GM18520 (cell line): ENCODE data around the gene TMEM175.
"Not testable (repeated sequence)": the region's sequence is repeated elsewhere in the genome, so short reads cannot be mapped to it uniquely, and the experiment has no call there.

Source experiments
- ATAC-seq: cut with Tn5 transposase; IDR thresholded peaks from one replicate; pipeline ENCODE4 v1.9.1; 2021; ENCODE audit not compliant: unreplicated experiment

TMEM175 gene

DNA sequence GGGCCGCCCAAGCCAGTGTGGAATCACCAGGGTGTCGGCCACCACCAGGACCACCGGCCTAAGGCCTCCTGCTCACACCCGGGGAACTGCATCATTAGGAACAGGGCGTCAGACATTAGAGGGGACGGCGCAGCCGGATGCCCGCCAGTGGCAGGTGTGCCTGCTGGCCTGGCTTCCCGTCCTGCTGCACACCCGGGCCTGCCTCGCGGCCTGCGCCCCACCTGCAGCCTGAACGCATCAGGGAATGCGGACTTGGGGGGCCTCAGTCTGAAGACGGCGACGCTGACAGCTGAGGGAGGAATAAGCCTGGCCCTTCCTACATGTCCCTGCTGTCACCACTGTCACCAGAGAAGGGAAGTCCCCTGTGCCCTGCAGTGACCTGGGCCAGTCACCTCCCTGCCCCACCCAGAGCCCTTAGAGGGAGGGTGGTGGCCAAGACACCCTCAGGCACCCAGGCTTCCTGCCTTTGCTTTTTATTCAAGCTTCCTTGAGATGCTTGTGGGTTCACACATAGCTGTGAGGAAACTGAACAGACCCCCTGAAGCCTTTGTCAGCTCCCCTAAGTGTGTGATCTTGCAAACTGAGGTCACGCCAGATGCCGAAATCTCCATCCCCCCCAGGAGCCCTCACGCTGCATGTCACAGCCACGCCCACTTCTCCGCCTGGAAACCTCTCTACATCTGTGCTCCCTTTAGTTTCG is 37.9 kb downstream of the TMEM175 start:
- ATAC-seq = no peak

DNA sequence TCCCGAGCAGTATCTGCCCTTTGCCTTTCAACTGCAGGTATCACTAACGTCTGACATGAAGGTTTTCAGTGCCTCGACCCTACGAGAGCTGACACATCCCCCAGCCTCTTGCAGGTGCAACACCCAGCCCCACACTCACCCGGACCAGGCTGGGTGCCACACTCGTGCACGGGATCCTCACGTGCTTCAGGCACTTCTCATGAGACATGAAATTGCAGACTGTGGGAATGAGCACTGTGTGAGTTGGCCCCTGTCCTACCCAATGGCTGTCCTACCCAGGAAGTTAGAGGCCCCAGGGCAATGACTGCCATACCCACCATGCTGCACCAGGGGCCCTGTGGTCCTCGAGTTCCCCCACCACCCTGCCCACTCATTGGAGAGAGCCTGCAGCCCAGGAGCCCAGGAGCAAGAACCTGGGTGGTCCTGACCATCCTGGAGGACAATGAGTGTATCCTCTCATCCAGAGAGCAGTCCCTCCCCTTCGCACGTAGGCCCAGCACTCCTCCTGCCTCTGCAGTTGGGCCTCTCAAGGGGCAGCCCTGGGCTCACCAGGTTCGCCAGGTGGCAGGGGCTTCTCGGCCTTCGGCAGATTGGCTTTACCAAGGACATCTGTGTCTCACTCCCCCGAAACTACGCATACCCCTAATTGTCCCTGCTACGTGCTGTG is 38.7 kb downstream of the TMEM175 start:
- no peak for ATAC-seq

DNA sequence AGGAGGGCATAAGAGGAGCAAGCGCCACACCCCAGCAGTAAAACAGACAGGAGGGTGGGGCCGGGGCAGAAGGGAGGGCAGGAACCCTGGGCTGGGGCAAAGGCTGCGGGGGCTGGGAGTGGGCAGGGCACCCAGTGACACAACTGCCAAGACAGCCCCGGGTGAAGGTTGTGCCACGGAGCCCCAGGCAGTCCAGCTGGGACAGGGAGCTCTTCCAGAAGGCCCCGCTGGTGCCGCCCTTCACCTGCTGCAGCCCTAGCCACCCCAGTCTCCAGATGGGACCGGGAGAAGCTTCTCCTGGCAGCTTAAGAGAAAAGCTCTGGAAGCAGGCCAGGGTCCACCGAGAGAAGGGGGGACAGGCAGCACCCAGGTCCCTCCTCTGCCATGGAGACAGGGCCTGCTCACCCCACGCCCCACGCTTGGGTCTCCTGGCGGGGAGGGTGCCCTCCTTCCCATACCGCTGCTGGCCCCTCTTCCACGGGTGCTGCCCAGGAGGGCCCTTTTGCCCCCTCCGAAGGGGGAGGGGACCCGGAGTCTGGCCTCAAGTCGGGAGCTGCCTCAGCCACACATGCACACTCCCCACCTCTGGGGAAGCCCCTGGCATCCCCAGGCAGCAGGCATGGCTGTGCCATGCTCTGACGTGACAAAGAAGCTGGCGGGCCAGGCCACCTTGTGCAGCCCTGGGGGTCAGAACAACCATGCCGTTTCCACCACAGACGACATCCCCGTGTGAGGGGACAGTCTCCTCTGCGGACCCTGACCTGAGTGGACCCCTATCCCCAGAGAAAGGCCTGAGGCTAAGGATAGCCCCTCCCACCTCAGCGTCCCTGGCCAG is 39.6 kb downstream of the TMEM175 start:
- ATAC-seq = no peak

DNA sequence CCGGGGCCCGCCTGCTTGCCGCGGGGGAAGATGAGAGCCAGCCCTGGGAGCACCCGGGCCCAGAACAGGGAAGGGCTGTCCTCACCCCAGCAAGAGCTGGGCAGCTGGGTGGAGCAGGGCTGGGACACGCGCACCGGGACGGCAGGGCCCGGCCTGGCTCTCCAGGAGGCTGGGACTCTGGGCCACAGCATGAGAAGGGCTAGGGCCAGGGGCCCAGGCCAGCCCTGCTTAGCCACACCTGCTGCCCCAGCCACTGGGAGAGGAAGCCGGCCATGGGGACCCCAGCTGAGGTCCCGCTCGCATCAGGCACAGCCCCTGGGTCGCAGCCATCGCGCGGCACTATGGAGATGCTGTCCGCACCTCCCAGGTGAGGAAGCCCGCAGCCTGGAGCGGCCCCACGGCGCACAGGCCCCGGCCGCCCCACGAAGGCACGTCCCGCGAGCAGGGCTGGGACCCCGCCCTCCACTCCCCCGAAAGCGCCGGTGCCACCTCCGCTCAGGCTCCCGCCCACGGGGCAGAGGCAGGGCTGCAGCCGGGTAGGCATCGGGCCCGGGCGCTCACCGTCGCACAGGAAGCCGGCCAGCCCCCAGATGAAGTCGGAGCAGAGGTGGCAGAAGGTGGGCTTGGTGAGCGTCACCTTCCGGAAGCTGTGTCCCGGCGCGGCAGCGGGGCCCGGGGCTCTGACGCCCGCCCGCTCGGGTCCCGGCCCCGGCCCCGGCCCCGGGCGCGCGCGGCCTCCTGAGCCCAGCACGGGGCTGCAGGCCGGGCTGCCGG is 40.6 kb downstream of the TMEM175 start:
- ATAC-seq = no peak

DNA sequence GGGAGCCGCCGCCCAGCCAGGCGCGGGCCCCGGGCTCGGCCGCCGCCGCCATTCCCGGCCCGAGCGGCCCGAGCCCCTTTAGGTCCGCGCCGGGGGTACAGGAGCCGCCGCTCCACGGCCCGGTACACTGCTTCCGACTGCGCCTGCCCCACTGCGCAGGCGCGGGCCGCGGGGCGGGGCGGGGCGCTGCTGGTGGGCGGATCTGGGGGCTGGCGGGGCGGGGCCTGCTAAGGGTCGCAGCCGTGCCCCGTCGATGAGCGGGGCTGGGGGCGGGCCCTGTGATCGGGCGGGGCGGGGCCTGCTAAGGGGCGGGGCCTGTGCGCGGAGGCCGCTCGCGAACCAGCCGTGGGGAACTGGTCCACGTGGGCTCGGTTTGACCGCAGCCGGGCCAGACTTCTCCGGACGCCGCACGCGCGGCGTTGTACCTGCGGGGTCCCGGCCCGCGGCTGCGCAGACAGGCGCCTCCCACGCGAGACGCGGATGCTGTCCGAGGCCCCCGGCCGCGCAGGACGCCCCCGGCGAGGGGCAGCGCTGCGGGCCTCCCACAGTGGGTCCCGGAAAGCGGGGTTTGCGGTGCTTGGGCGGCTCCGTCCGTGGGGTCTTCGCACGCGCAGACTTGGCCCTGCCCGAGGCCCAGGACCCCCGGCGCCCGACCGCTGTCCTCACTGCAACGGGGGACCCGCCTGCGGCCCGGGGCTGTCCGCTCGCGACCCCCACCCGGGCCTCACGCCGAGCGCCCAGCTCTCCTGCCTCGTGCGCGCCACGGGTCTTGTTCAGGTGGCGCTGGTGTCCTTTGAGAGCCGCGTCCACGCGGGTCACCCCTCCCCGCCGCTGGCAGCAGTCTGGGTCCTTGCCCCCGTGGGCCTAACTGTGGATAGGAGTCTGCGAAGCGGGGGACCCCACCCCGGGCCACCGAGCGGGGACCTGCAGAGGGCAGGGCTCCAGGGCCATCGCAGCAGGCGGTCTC is 41.5 kb downstream of the TMEM175 start, which contains the start of gene DGKQ:
Gene DGKQ (minus strand): TSS at position 139 of the 967 bp plus-strand sequence. CDS start 87 bp downstream, at position 52.
- ATAC-seq = no peak

DNA sequence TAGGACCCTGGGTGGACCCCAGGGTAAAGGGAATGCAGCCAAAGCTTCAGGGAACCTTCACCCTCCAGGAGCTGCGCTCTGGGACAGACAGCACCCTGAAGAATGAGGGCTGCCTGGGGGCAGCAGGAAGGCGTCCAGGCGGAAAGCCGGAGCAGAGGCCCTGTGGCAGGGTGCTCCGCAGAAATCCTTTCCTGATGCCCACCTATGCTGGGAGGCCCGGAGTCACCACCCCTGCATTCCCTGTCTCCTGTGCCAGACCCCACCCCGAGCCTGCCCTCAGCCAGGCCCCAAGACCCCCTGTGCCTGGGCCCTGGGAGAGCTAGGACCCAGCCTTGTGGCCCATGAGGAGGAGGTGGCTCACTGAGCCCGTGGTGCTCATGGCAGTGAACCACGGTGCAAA is 42.4 kb downstream of the TMEM175 start:
- ATAC-seq = no peak

DNA sequence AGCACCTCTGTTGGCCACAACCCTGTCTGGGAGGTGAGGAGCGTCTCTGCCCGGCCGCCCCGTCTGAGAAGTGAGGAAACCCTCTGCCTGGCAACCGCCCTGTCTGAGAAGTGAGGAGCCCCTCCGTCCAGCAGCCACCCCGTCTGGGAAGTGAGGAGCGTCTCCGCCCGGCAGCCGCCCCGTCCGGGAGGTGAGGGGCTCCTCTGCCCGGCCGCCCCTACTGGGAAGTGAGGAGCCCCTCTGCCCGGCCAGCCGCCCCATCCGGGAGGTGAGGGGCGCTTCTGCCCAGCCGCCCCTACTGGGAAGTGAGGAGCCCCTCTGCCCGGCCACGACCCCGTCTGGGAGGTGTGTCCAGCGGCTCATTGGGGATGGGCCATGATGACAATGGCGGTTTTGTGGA is 43.8 kb downstream of the TMEM175 start:
- not testable (repeated sequence) for ATAC-seq

DNA sequence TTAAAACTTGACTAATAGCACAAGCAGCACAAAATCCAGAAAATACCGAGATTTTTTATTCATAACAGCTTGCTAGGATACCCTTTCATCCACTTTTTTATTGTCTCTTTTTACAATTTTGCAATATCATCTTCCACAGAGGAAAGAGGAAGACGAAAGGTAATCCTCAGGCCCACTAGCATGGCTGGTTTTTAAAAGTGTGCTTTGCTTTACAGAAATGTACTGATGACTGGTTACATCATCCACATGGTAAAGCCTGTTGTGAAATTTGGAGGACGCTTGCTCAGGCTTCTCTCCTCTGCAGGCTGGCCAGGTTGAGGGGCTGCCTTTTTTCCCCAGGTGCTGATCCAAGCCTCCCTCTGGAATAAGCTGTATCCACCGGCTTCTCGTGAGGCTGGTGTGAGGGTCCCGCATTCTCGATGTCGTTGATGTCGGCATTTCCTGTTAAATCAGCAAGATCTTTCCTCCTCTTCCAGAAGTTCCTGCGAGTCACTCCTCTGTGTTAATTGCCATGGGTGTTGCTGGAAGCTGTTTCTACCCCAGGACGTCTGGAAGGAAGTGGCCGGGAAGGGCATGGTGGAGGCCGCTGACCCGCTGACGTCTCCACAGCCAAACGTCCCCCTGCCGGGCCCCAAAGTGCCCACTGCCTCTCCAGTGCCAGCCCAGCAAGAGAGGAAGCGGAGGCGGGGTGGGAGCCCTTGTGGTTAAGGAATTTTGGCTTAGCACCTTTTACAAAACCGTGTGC is 46.9 kb downstream of the TMEM175 start:
- ATAC-seq = no peak

DNA sequence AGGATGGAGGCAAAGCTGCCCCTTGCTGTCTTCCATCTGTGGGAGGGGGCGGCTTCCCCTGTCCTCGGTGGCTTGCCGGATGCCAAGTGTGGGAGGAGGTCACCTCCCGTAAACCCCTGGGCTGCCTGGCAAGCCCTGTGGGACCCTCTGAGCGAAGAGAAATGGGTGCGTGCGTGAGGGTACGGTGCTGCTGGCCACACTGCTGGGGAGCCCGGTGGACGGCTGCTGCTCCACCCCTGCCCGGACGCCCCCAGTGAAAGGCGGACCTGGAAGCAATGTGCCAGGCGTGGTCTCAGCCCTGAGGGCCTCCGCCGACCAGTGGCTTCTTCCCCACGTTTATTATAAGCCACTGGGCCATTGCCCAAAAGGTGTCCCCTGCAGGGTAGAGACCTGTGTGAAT is 50.0 kb downstream of the TMEM175 start:
- no peak for ATAC-seq

DNA sequence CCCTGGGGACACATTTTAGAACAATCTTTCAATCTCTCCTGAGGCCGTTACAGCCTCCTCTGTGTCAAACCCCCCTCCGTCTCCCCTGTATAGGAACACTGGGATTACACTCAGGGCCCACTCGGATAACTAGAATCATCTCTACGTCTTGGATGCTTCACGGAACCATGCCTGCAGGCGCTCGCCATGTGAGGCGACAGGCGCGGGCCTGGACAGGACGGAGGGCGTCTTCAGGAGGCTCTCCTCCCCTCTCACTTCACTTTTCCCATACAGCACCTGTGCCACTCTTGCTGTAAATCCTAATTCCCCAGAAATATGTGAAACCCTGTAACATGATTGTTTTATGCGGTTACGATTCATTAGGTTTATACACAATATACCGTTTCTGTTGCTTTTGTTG is 50.6 kb downstream of the TMEM175 start:
- no peak for ATAC-seq

DNA sequence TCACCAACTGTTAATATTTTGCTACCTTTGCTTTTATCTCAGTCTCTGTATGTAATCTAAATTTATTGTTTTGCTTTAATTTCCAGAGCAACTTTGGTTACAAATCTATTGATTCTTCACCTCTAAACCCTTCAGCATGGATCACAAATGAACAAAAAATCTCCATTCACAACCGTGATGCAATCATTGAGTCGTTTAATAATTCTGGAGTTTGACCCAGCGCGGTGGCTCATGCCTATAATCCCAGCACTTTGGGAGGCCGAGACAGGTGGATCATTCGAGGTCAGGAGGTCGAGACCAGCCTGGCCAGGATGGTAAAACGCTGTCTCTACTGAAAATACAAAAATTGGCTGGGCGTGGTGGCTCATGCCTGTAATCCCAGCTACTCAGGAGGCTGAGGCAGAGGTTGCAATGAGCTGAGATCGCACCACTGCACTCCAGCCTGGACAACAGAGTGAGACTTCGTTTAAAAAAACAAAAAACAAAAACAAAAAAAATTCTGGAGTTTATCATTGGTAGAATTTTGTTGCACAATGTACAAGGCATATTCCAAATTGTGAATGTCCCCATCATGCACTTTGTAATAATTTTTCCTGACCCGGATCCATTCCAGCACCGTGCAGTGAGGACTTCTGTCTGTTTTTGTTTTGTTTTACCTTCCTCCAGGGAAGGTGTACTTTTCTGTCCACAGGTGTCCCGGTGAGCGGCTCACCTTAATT is 52.2 kb downstream of the TMEM175 start:
- no peak for ATAC-seq

DNA sequence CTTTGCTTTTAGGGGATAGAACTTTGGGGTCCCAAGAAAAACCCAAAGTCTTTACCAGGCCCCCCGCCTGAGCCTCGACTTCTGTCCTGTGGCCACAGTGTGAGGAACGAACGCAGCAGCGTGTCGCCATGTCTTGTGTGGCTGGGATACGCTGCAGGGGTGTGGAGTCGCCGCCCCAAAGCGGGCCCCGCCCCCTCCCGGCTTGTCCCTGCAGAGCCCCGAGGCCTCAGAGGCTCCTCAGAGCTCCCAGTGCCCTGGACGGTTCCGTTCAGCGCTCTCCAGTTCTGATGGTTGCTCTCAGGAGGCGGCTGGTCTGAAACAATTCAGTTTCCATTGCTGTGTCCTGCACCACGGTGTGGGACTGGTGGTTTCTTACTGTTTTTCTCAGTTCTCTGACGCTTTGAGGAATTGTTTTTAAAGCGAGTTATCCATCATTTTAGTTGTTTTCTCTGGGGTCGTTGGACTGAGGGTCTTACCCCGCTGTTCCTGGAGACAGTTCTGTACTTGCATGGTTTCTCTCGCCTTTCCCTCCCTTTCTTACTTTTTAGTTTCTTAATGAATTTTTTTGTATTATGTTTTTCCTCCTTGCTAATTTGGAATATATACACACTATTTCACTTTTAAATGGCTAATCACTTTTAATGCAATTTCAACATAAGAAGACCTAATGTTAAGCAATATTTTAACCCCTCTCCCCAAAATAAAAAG is 53.0 kb downstream of the TMEM175 start:
- no peak for ATAC-seq

DNA sequence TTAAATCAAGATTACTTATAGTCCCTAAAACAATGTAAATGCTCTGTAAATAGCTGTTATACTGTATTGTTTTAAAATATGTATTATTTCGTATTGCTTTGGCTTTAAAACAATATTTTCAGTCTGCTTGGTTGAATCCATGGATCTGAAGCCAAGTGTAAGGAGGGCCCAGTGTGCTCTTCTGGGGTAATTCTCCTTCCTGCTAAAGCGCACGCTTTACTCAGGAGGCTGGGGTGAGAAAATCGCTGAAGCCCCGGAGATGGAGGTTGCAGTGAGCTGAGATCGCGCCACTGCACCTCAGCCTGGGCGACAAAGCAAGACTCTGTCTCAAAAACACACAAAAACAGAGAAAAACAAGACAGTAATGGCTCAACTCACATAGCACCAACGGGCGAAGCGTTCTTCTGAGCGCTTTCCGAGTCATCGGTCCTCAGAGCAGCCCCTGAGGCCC is 54.2 kb downstream of the TMEM175 start:
- ATAC-seq = no peak

DNA sequence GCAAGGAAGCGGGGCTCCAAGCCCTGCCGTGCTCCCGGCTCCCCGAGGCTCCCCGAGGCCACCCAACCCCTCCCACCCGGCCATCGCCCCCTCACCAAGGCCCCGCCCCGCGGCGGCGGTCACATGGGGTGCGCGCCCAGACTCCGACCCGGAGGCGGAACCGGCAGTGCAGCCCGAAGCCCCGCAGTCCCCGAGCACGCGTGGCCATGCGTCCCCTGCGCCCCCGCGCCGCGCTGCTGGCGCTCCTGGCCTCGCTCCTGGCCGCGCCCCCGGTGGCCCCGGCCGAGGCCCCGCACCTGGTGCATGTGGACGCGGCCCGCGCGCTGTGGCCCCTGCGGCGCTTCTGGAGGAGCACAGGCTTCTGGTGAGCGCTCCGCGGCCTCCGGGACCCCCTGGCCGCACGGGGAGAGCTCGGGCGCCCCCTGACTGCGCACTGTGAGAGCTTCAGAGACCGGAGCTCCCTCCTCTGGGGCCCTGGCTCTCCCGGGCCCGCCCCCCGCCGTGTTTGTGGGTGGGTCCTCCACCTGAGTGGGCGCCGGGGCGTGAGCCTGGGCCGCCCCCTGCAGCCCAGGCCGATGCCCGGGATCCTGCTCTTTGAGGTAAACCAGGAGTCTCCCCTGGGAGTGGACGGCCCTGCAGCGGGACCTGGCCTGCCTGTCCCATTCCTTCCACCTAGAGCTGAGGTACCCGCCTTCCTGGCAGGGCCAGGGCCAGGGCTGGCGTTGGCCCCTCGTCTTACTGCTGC is 54.8 kb downstream of the TMEM175 start, which contains the start of gene IDUA:
Gene IDUA (plus strand): TSS at position 166 of the 745 bp plus-strand sequence. CDS start 41 bp downstream, at position 207.
- peak; percentile 64 for ATAC-seq

DNA sequence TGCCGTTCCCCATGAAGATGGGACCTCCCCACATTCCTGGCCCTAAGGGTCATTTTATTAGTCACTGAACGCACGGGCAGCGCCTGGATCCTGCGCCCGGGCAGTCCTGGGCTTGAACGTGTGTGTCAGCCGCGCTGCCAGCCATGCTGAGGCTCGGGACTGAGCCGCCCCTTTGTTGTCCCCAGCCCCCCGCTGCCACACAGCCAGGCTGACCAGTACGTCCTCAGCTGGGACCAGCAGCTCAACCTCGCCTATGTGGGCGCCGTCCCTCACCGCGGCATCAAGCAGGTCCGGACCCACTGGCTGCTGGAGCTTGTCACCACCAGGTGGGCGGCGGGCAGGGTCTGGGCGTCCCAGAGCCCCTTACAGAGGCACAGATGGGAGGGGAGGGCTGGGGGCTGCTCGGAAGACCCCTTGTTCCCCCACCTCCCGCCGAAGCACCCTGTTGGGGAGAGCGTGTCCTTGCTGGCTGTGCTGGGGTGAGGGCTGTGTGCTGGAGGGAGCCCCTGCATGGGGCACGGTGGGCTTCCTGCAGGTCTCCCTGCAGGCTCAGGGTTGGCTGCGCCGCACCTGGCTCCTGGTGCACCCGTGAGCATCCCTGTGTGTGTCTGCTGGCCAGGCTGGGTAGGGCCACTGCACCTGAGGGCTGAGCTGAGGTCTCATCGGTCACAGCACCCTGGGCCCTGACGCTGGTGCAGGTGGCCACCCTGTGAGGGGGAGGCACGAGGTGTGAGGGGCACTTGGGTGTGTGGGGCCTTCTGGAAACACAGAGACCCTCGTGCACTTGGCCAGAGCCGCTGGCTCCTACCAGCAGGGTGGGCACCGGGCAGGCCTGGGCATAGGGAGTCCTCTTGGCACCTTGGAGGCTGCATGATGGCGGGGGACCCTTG is 55.6 kb downstream of the TMEM175 start:
- no peak for ATAC-seq
